ENCODE measurements around the gene CPVL. TPM values are rescaled to one million over a fixed set of nuclear protein-coding genes. Genes with fewer than 3 reads are reported as not detected.

The CPVL gene
- total and polyA plus RNA-seq, 2 of the 8 experiments (the other 6 are each of a cell fraction or from before 2014, with no cell fraction given) = 40.0 to 55.0 TPM

- H4K91ac ChIP-seq (replicated peaks; ENCODE audit: insufficient read length, low read length) = no peak overlapping the region
- DNase-seq (ENCODE audit: low read depth in 1 of 2, low spot score in 2 of 2) (no peak), FAIRE-seq (no peak)
- no peaks in the 10 kb centered on the region for H3K9me3 ChIP-seq (ENCODE audit: insufficient read depth in 2 of 2, low read depth in 1 of 2, low read length in 1 of 2)
- H3K56ac ChIP-seq (replicated peaks; ENCODE audit: insufficient read length, low read depth, low read length) = no peak overlapping the region
- H2AFZ ChIP-seq (ENCODE audit: low read length) = no peak overlapping the region
- no peak overlapping the region for H3K4me2 ChIP-seq (ENCODE audit: insufficient read depth in 1 of 2, low read depth in 2 of 2, low read length in 2 of 2)
- no peaks in the 10 kb centered on the region for H3K36me3 ChIP-seq (ENCODE audit: control insufficient read depth in 2 of 4, insufficient read depth in 4 of 4, low read length in 3 of 4)
- H4K8ac ChIP-seq (ENCODE audit: extremely low read depth, insufficient read depth, low read length) = no peak overlapping the region
- H3K23ac ChIP-seq (ENCODE audit: insufficient read length) = no peak overlapping the region
- H4K5ac ChIP-seq (ENCODE audit: insufficient read length, low read depth, low read length) = no peak overlapping the region
- no peak overlapping the region for H2AK5ac ChIP-seq (ENCODE audit: low read depth, low read length)
- no peaks in the 10 kb centered on the region for H3K79me1 ChIP-seq (ENCODE audit: low read depth, low read length)
- no peak overlapping the region for H2BK20ac ChIP-seq (ENCODE audit: low read length)
- ChIA-PET POLR2A (ENCODE audit: partially characterized antibody) (interaction anchor here (1.2 kb wide), 1 partner anchor 8 kb away, joined by 3 read pairs; no protein-coding TSS in a partner anchor), CTCF (ENCODE audit: partially characterized antibody) (interaction anchor here (0.6 to 1.9 kb wide), 5 partner anchors 9 to 77 kb away, joined by 3 to 7 read pairs (median 4); no protein-coding TSS in a partner anchor)
- no peak for TF ChIP-seq SAP30 (IDR thresholded peaks at IDR 0.05; ENCODE audit: insufficient read depth, insufficient replicate concordance, low read length)
- no peak for TF ChIP-seq RNF2 (IDR thresholded peaks at IDR 0.05; ENCODE audit: borderline replicate concordance, low read depth, low read length, missing control alignments, poor library complexity, severe bottlenecking)
- no peak for TF ChIP-seq KDM4A (IDR thresholded peaks at IDR 0.05; ENCODE audit: low read depth, low read length, severe bottlenecking)
- TF ChIP-seq CHD1 (IDR thresholded peaks at IDR 0.05; ENCODE audit: low read depth, low read length) = no peak
- TF ChIP-seq HDAC6 (IDR thresholded peaks at IDR 0.05; ENCODE audit: low read depth, low read length) = no peak
- TF ChIP-seq BCL11A (IDR thresholded peaks at IDR 0.05; ENCODE audit: low read depth in 2 of 2, low read length in 2 of 2) = no peak
- TF ChIP-seq MAFK (IDR thresholded peaks at IDR 0.05; ENCODE audit: low read depth, low read length) = no peak
- H3K4me3 ChIP-seq (ENCODE audit: extremely low read depth in 1 of 4, insufficient read depth in 2 of 4, low read depth in 3 of 4, low read length in 4 of 4) = no peak overlapping the region
- 88% methylated on average over 2 of the region's 2 CpGs; no CpG with 5 or more reads in 1 of the 2 experiments for WGBS, 2 experiments (ENCODE audit: extremely low coverage in 1 of 2, insufficient coverage in 1 of 2, insufficient read length in 1 of 2, insufficient replicate concordance in 2 of 2, low coverage in 1 of 2, low lambda C conversion rate in 2 of 2, missing lambda C conversion rate in 1 of 2)
- H4K20me1 ChIP-seq (replicated peaks in 1 of 2; ENCODE audit: control insufficient read depth in 1 of 2, insufficient read depth in 2 of 2, low read length in 2 of 2) = no peaks in the 10 kb centered on the region
- no peak overlapping the region for H2BK15ac ChIP-seq (ENCODE audit: low read length)
- H3K79me2 ChIP-seq (ENCODE audit: control insufficient read depth in 1 of 2, insufficient read depth in 2 of 2, low read length in 2 of 2) = no peaks in the 10 kb centered on the region
- H3K23me2 ChIP-seq (ENCODE audit: low read depth, low read length) = no peaks in the 10 kb centered on the region
- H2BK120ac ChIP-seq (replicated peaks; ENCODE audit: low read depth, low read length) = no peak overlapping the region
- no peak overlapping the region for H3K14ac ChIP-seq (ENCODE audit: insufficient read length)
- H2BK12ac ChIP-seq (ENCODE audit: low read depth, low read length) = no peak overlapping the region
- no peak overlapping the region for H2BK5ac ChIP-seq (ENCODE audit: low read depth, low read length)
- no peaks in the 10 kb centered on the region for H3K27me3 ChIP-seq (replicated peaks in 1 of 4; ENCODE audit: control insufficient read depth in 3 of 4, extremely low read depth in 1 of 4, insufficient read depth in 3 of 4, low read length in 3 of 4)
- no peak overlapping the region for H3K9ac ChIP-seq (replicated peaks in 1 of 4; ENCODE audit: extremely low read depth in 1 of 4, low read depth in 3 of 4, low read length in 3 of 4)
- H3K4me1 ChIP-seq (replicated peaks in 1 of 4; ENCODE audit: control insufficient read depth in 3 of 4, insufficient read depth in 4 of 4, low read length in 3 of 4) = 0 out of 7 replicates have a peak, but pooled peaks cover 0 to 3% (median under 1%) of the 10 kb centered on the region in 4 experiments
- no peak overlapping the region for H3K4ac ChIP-seq (replicated peaks; ENCODE audit: insufficient read length, low read depth, low read length)
- no peak overlapping the region for H3K27ac ChIP-seq (ENCODE audit: low read depth, low read length)
- no peak overlapping the region for H3K18ac ChIP-seq (ENCODE audit: extremely low read depth, low read length)
Measured at GRCh38 chr7:29033584-29033983, 112.8 kb downstream of the CPVL start.

Data from H1 (cell line).